HAP-1 (cell line): ENCODE measurements around the gene ENAM.
"Not testable (repeated sequence)": the region's sequence is repeated elsewhere in the genome, so short reads cannot be mapped to it uniquely, and the experiment has no call there.

ENCODE experiments used
- DNase-seq, 2 experiments: peaks; one replicate each; pipeline ENCODE4 v3.0.0-alpha.2; 2016 to 2020; ENCODE audit warnings: low spot score in 2 of 2
- H3K27me3 ChIP-seq: fragments of 250-450 bp; sonication (Bioruptor Pico); 2 replicates; pipeline ENCODE4 v1.5.1; 2020; ENCODE audit warnings: low read depth, mild to moderate bottlenecking, moderate library complexity
- H3K36me3 ChIP-seq: fragments of 250-450 bp; sonication (Bioruptor Pico); replicated peaks from 2 replicates; pipeline ENCODE4 v1.5.1; 2020; ENCODE audit warnings: mild to moderate bottlenecking
- H3K4me1 ChIP-seq: fragments of 250-450 bp; sonication (Bioruptor Pico); 2 replicates; pipeline ENCODE4 v1.5.1; 2020; ENCODE audit warnings: mild to moderate bottlenecking
- H3K4me3 ChIP-seq: fragments of 250-450 bp; sonication (Bioruptor Pico); 2 replicates; pipeline ENCODE4 v1.5.1; 2020; ENCODE audit warnings: mild to moderate bottlenecking, moderate library complexity
- H3K9me3 ChIP-seq: fragments of 250-450 bp; sonication (Bioruptor Pico); 2 replicates; pipeline ENCODE4 v1.5.1; 2020; ENCODE audit warnings: mild to moderate bottlenecking, moderate library complexity
- in situ Hi-C: fragments of 300-500 bp; cut with MboI; formaldehyde crosslinking; loops from 3 replicates; pipeline ENCODE4 v1.14.3; 2020; ENCODE audit warnings: low sequenced_read_pairs, inconsistent platforms, mixed read lengths

The ENAM gene

DNA sequence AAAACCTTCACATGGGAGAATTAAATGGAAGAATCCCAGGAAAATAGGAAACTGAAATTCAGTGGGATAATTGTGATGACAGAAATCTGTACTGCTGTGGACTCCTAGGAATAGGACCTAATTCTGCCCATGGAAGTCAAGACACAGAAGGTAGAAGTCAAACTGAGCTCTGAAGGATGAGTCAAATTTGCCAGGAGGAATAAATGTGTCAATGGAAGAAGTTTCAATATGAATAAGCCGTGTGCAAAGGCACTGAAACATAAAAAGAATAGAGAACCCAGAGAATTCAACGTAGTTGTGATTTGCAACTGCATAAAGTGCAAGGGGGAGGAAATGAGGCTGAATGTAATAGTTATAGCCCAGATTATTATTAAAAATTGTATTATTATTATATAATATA lies 11.6 kb downstream of the ENAM start:
- in situ Hi-C loops = no loop called here
- H3K4me3 ChIP-seq = no peak overlapping the region
- H3K27me3 ChIP-seq = no peaks in the 10 kb centered on the region
- no peak for DNase-seq
- H3K4me1 ChIP-seq = no peaks in the 10 kb centered on the region; the same call in 1 of the 2 replicates
- no peaks in the 10 kb centered on the region for H3K36me3 ChIP-seq
- H3K9me3 ChIP-seq = no peaks in the 10 kb centered on the region

DNA sequence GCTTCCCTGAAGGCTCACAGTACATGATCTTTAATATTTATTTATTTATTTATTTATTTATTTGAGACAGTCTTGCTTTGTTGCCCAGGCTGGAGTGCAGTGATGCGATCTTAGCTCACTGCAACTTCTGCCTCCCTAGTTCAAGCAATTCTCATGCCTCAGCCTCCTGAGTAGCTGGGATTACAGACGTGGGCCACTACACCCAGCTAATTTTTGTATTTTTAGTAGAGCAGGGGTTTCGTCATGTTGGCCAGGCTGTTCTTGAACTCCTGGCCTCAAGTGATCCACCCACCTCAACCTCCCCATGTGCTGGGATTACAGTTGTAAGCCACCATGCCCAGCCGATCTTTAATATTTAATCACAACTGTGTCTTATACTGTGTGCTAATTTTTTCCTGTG lies 22.2 kb downstream of the ENAM start:
- H3K9me3 ChIP-seq, DNase-seq, H3K4me3 ChIP-seq, H3K4me1 ChIP-seq, H3K36me3 ChIP-seq, H3K27me3 ChIP-seq: not testable (repeated sequence)
- in situ Hi-C loops = loop anchor here (25.0 kb wide), 1 partner anchor 1062 kb away; no protein-coding TSS in a partner anchor

GRCh38 chr4:70651864-70652506 lies 23.4 kb downstream of the ENAM start:
- peak in 1 of 2 experiments; percentile 37 for DNase-seq
- peaks cover 13% of the 10 kb centered on the region for H3K27me3 ChIP-seq
- H3K4me3 ChIP-seq = no peak overlapping the region
- H3K36me3 ChIP-seq = no peaks in the 10 kb centered on the region
- in situ Hi-C loops = loop anchor here (25.0 kb wide), 1 partner anchor 1060 kb away; no protein-coding TSS in a partner anchor
- no peaks in the 10 kb centered on the region for H3K9me3 ChIP-seq
- no peaks in the 10 kb centered on the region for H3K4me1 ChIP-seq

DNA sequence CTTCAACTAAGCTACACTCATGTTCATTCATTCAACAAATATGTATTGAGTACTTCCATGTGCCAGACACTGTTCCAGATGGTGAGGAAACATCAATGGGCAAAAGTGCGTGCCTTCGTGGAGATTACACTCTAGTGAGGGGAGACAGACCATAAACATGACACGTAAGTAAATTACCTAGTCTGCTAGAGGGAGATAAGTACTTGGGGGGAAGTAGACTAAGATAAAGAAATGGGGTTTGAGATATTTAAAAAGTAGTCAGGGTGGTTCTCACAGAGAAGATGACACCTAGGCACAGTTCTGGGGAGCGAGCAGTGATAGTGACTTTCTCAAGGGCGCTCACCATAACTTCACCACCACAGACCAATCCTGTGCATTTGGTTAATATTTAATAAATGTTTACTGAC lies 26.1 kb downstream of the ENAM start:
- Histone ChIP-seq H3K4me3 (no peak overlapping the region), H3K4me1 (no peaks in the 10 kb centered on the region), H3K27me3 (peaks cover 25% of the 10 kb centered on the region), H3K36me3 (no peaks in the 10 kb centered on the region), H3K9me3 (no peaks in the 10 kb centered on the region)
- in situ Hi-C loops = loop anchor here (25.0 kb wide), 1 partner anchor 1058 kb away; no protein-coding TSS in a partner anchor
- DNase-seq = no peak

DNA sequence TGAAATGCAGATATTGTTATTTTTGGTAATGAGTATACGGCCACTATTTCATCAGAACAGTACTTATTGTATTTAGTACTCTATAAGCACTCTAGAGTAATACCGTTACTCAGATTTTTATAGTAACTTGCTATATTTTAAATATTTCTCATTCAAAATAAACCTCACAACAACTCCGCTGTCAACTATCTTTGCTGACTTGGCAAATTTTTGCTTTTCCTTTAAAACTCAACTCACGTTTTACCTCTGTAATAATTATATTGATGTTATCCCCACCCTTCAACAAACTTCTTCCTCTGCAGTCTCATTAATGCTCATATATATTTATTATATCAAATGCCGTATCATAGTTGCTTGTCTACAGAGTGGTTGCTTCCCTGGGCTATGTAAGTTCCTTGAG lies 28.8 kb downstream of the ENAM start:
- no peak for DNase-seq
- Histone ChIP-seq H3K4me3 (no peak overlapping the region), H3K36me3 (no peaks in the 10 kb centered on the region), H3K27me3 (peaks cover 25% of the 10 kb centered on the region), H3K4me1 (no peaks in the 10 kb centered on the region), H3K9me3 (no peaks in the 10 kb centered on the region)
- in situ Hi-C loops = loop anchor here (25.0 kb wide), 1 partner anchor 1055 kb away; no protein-coding TSS in a partner anchor

- Histone ChIP-seq H3K4me3 (no peak overlapping the region), H3K27me3 (peaks cover 25% of the 10 kb centered on the region), H3K36me3 (no peaks in the 10 kb centered on the region), H3K9me3 (no peaks in the 10 kb centered on the region), H3K4me1 (no peaks in the 10 kb centered on the region)
- in situ Hi-C loops = loop anchor here (25.0 kb wide), 1 partner anchor 1054 kb away; no protein-coding TSS in a partner anchor
- DNase-seq = no peak
These were observed 29.9 kb downstream of the ENAM start for GRCh38 chr4:70658418-70658817.

DNA sequence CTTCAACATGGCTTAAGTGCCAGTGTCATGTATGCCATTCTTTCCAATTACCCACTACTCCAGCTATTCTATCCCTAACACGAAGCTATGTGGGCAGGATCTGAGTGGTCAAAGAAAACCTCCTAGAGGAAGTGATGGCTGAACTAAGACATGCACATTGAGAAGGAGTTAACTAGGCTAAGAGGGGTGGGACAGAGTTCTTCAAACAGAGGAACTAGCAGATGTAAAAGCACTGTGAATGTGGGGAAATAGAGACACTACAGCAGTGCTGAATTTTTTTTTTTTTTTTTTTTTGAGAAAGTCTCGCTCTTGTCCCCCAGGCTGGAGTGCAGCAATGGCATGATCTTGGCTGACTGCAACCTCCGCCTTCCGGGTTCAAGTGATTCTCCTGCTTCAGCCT lies 31.6 kb downstream of the ENAM start:
- in situ Hi-C loops = loop anchor here (25.0 kb wide), 1 partner anchor 1052 kb away; no protein-coding TSS in a partner anchor
- no peak for DNase-seq
- Histone ChIP-seq H3K27me3 (peaks cover 20% of the 10 kb centered on the region), H3K4me3 (no peak overlapping the region), H3K4me1 (no peaks in the 10 kb centered on the region), H3K36me3 (no peaks in the 10 kb centered on the region), H3K9me3 (no peaks in the 10 kb centered on the region)

GRCh38 chr4:70661309-70661922 lies 32.9 kb downstream of the ENAM start:
- not testable (repeated sequence) for H3K9me3 ChIP-seq, H3K4me3 ChIP-seq, DNase-seq, H3K36me3 ChIP-seq, H3K4me1 ChIP-seq
- peaks cover 23% of the 10 kb centered on the region for H3K27me3 ChIP-seq
- in situ Hi-C loops = loop anchor here (25.0 kb wide), 1 partner anchor 1051 kb away; no protein-coding TSS in a partner anchor

DNA sequence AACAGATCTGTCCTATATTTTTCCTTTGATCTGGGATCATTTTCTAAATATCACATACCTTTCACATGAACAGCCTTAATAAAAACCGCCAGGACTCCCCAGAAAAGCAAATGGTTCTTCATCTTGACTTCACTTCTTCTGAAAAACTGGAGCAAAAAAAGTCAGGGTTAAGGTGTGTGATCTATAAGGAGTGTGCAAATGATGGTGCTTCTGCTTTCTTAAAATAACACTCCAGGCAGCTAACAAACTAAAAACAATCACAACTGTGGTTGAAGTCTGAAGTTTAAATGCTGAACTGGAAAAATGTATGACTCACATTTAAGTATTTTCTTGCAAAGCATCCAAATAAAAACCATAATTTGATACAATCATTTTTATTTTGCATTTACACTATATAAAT lies 37.8 kb downstream of the ENAM start, which contains the start of gene JCHAIN:
Gene JCHAIN (minus strand): TSS at position 140 of the 400 bp plus-strand sequence. CDS start 18 bp downstream, at position 122.
- H3K36me3 ChIP-seq = no peaks in the 10 kb centered on the region
- peaks cover 34% of the 10 kb centered on the region for H3K27me3 ChIP-seq
- H3K4me1 ChIP-seq = no peaks in the 10 kb centered on the region
- H3K9me3 ChIP-seq = no peaks in the 10 kb centered on the region
- no peak within 1 kb of the TSS for H3K4me3 ChIP-seq
- in situ Hi-C loops = loop anchor here (25.0 kb wide), 1 partner anchor 1046 kb away; no protein-coding TSS in a partner anchor
- DNase-seq = no peak

- DNase-seq = no peak
- Histone ChIP-seq H3K4me3 (no peak overlapping the region), H3K27me3 (peaks cover 38% of the 10 kb centered on the region), H3K4me1 (no peaks in the 10 kb centered on the region), H3K36me3 (no peaks in the 10 kb centered on the region), H3K9me3 (no peaks in the 10 kb centered on the region)
- in situ Hi-C loops = loop anchor here (25.0 kb wide), 1 partner anchor 1044 kb away; no protein-coding TSS in a partner anchor
These were observed 39.4 kb downstream of the ENAM start for GRCh38 chr4:70667740-70668535.

GRCh38 chr4:70670332-70671014 lies 41.9 kb downstream of the ENAM start:
- no peak for DNase-seq
- no peaks in the 10 kb centered on the region for H3K9me3 ChIP-seq
- peaks cover 56% of the 10 kb centered on the region for H3K27me3 ChIP-seq
- no peak overlapping the region for H3K4me3 ChIP-seq
- in situ Hi-C loops = loop anchor here (25.0 kb wide), 1 partner anchor 1042 kb away; no protein-coding TSS in a partner anchor
- no peaks in the 10 kb centered on the region for H3K36me3 ChIP-seq
- H3K4me1 ChIP-seq = no peaks in the 10 kb centered on the region

GRCh38 chr4:70671091-70671490 lies 42.5 kb downstream of the ENAM start:
- Histone ChIP-seq H3K4me1 (no peaks in the 10 kb centered on the region), H3K9me3 (no peaks in the 10 kb centered on the region), H3K36me3 (no peaks in the 10 kb centered on the region), H3K27me3 (peaks cover 57% of the 10 kb centered on the region), H3K4me3 (no peak overlapping the region)
- DNase-seq = no peak
- in situ Hi-C loops = loop anchor here (25.0 kb wide), 1 partner anchor 1041 kb away; no protein-coding TSS in a partner anchor

- peaks cover 40% of the 10 kb centered on the region for H3K27me3 ChIP-seq
- H3K9me3 ChIP-seq = no peaks in the 10 kb centered on the region
- H3K4me3 ChIP-seq = no peak overlapping the region
- H3K4me1 ChIP-seq = no peaks in the 10 kb centered on the region
- no peak for DNase-seq
- in situ Hi-C loops = loop anchor here (25.0 kb wide), 1 partner anchor 1038 kb away; no protein-coding TSS in a partner anchor
- no peaks in the 10 kb centered on the region for H3K36me3 ChIP-seq
These were observed 45.6 kb downstream of the ENAM start for GRCh38 chr4:70674191-70674590.
